GM18498 (cell line): Measurements from ENCODE around the gene HIGD1B.

Experiments
- ATAC-seq: cut with Tn5 transposase; IDR thresholded peaks from one replicate; pipeline ENCODE4 v1.9.1; 2021; ENCODE audit warnings: mild to moderate bottlenecking, moderate library complexity; ENCODE audit not compliant: unreplicated experiment

HIGD1B gene

GRCh38 chr17:44832805-44833204 lies 14.9 kb upstream of the HIGD1B start:
- ATAC-seq, result no peak

- ATAC-seq, result no peak
These were observed 10.5 kb upstream of the HIGD1B start for GRCh38 chr17:44837196-44837595.

- ATAC-seq, result no peak
These were observed 7.4 kb upstream of the HIGD1B start for GRCh38 chr17:44840274-44840673.

DNA sequence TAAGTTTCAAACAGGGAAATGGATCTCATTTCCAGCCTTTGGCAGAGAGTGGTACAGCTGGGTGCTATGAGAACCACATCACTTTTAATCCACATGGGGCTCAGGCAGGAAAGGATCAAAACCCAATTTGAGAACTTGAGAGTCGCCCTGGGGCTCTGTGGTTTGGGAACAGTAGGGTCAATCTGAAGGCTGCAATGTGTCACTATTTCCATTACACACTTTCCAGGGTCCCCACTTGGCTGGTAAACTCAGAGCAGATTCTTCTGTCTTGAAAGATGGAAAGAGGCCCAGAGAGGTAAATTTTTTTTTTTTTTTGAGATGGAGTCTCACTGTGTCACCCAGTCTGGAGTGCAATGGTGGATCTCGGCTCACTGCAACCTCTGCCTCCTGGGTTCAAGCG lies 6.7 kb upstream of the HIGD1B start:
- no peak for ATAC-seq

- no peak for ATAC-seq
These were observed 4.9 kb upstream of the HIGD1B start for GRCh38 chr17:44842748-44843147.

- no peak for ATAC-seq
These were observed 3.3 kb upstream of the HIGD1B start for GRCh38 chr17:44844390-44844830.

GRCh38 chr17:44846206-44846605 lies 1.5 kb upstream of the HIGD1B start:
- ATAC-seq, result no peak

GRCh38 chr17:44848257-44848795 lies 643 bp downstream of the HIGD1B start:
- no peak for ATAC-seq

- ATAC-seq, result no peak
These were observed 1.3 kb downstream of the HIGD1B start for GRCh38 chr17:44848961-44849489.

GRCh38 chr17:44850025-44850424 lies 2.3 kb downstream of the HIGD1B start:
- no peak for ATAC-seq

GRCh38 chr17:44850612-44851011 lies 2.9 kb downstream of the HIGD1B start:
- ATAC-seq, result no peak

GRCh38 chr17:44854192-44854591 lies 6.5 kb downstream of the HIGD1B start:
- no peak for ATAC-seq

GRCh38 chr17:44859701-44860100 lies 12.0 kb downstream of the HIGD1B start:
- ATAC-seq, result no peak

GRCh38 chr17:44862278-44862914 lies 14.7 kb downstream of the HIGD1B start:
- no peak for ATAC-seq

DNA sequence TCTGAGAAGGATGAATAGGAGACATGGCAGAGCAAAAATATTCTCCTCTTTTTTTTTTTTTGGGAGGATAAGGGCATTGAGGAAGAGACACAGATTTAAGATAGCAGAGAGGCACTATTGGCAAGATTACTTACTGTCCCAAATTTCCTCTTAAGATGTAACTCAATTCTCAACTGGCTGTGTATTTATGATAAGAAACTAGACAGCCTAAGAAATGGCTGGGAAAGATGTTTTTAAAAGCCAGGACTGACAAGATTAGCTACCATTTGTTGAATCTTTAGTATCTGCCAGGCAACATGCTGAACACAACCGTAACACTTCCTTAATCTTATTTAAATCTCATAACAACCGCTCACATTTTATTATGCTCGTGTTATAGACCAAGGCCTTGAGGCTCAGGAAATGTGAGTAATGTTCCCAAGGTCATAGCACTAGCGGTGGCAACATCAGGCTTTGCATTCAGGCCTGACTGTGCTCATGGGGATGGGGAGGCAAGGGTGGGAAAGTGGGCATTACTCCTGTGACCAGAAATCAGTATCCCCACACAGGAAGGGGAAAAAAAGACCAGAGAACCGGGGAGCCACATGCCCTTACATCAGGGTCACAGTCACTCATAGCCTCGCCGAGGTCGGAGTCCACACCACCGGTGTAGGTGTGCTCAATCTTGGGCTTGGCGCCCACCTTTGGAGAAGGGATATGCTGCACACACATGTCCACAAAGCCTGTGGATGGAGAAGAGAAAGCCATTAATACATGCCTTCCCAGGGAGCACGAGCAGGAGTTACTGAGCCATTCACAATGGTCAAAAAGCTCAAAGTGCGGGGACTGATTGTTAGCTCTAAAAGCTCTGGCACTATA lies 15.6 kb downstream of the HIGD1B start:
- ATAC-seq, result no peak

DNA sequence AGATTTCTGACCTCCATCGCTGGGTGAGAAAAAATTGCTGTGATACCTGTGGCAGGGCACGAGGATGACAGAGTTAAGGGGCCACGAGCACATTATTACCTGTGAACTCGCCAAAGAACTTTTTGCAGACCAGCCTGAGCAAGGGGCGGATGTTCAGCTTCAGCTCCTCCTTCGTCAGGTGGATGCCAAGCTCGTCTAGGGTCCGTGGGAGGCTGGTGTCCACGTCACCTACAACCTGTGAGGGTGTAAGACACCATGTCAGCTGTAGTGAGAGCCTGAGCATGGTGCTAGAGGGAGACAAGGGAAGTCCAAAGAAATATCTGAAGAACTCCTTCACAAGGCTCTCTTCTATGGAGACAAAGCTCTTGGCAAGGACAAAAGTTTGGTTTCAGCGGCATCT lies 17.1 kb downstream of the HIGD1B start:
- ATAC-seq, result no peak

GRCh38 chr17:44865231-44865660 lies 17.6 kb downstream of the HIGD1B start:
- no peak for ATAC-seq

DNA sequence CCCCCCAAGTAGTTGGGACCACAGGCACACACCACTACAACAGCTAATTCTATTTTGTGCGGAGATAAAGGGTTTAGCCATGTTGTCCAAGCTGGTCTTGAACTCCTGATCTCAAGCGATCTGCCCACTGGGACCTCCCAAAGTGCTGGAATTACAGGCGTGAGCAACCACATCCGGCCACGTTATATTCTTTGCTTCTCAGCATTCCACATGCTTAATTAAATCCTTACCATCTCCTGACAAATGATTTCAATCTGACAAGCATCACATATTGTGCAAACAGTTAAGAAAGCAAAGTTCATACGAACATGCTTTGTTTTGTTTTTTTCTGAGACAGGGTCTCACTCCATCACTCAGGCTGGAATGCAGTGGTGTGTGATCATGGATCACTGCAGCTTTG lies 18.2 kb downstream of the HIGD1B start:
- ATAC-seq, result no peak

GRCh38 chr17:44867841-44868240 lies 20.2 kb downstream of the HIGD1B start:
- no peak for ATAC-seq

DNA sequence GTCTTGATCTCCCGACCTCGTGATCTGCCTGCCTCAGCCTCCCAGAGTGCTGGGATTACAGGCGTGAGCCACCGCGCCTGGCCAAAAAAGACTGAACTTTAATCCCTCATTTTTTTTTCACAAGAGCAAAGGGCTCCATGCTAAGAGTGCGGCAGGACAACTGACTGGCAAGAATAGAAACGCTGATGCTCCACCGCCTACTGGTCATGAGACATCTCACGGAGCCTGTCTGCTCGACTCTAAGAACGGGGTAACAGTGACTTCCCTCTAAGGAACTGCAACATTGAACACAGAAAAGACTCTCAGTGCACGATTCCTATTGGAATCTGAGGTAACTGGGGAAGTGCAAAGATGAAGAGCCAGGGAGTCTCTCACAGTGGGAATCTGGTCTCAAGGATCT lies 23.9 kb downstream of the HIGD1B start:
- no peak for ATAC-seq

DNA sequence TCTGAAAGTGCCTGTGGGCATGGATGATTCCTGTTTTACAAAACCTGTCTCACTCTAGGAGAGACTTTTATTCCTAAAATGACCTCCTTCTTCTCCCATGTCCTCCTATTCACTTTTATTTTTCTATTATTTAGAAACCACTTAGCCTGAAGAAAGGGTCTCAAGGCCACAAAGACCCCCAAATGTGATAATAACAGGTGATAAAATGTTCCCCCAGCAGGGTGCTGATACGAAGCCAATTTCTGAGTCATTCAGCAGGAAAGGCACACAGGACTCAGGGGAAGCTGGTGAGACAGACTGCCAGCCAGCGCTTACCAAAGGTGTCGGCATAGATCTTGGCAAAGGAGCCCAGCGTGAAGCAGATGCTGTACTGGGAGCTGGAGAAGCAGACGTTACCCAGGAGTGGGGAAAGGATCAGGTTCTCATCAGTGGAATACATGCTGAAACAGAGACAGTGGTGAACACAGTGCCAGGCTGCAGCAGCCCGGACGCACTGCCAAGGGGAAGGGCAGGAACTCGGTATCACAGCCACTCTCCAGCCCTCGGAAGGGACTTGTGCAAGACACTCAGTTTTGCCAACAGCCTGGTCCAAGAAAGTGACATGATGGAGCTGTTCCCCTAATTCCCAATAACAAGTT lies 24.6 kb downstream of the HIGD1B start:
- no peak for ATAC-seq
